Effector CD8-positive, alpha-beta T cell (primary cell): ENCODE data around the gene POLR2L.
A peak's percentile ranks its signal among the peaks of the same experiment; 100 is the strongest.

Experiments used
- DNase-seq: peaks from one replicate; lab custom pipeline; 2025; lab: John Stamatoyannopoulos, UW

POLR2L gene

GRCh38 chr11:811446-812245 is 30.7 kb downstream of the POLR2L start:
- no peak for DNase-seq

- no peak for DNase-seq
Observed at GRCh38 chr11:810040-810567, 32.2 kb downstream of the POLR2L start.

- peak; percentile 94 for DNase-seq
Observed at GRCh38 chr11:809287-810039, 32.9 kb downstream of the POLR2L start, which contains the start of gene RPLP2. TSS of gene RPLP2 (plus strand) at chr11:809967. CDS start at chr11:810235, 268 bp downstream.

GRCh38 chr11:808427-809286 is 33.7 kb downstream of the POLR2L start:
- no peak for DNase-seq

GRCh38 chr11:804599-804964 is 37.7 kb downstream of the POLR2L start:
- no peak for DNase-seq

GRCh38 chr11:803770-804598 is 38.3 kb downstream of the POLR2L start:
- DNase-seq = no peak

- no peak for DNase-seq
Observed at GRCh38 chr11:803467-803742, 38.9 kb downstream of the POLR2L start.

GRCh38 chr11:802693-803466 is 39.4 kb downstream of the POLR2L start:
- no peak for DNase-seq

- no peak for DNase-seq
Observed at GRCh38 chr11:802018-802617, 40.2 kb downstream of the POLR2L start.

- no peak for DNase-seq
Observed at GRCh38 chr11:801097-801780, 41.1 kb downstream of the POLR2L start.

- no peak for DNase-seq
Observed at GRCh38 chr11:800473-800872, 41.9 kb downstream of the POLR2L start.

- DNase-seq = no peak
Observed at GRCh38 chr11:799641-800316, 42.5 kb downstream of the POLR2L start.

GRCh38 chr11:798093-798713 is 44.1 kb downstream of the POLR2L start, which contains the start of gene SLC25A22:
TSS of gene SLC25A22 (minus strand) at chr11:798281. CDS start at chr11:795006, 3,275 bp downstream.
- peak; percentile 71 for DNase-seq

GRCh38 chr11:797296-798092 is 44.8 kb downstream of the POLR2L start:
- DNase-seq = peak; percentile 71

GRCh38 chr11:796565-797295 is 45.6 kb downstream of the POLR2L start:
- no peak for DNase-seq

GRCh38 chr11:795634-796564 is 46.4 kb downstream of the POLR2L start:
- peak; percentile 78 for DNase-seq
